GM18870 (cell line): ENCODE data around the gene DPYSL4.
"Not testable (repeated sequence)": the region's sequence is repeated elsewhere in the genome, so short reads cannot be mapped to it uniquely, and the experiment has no call there.

Experiments
- ATAC-seq: cut with Tn5 transposase; IDR thresholded peaks from one replicate; pipeline ENCODE4 v1.9.1; 2021; ENCODE audit warnings: moderate library complexity; ENCODE audit not compliant: unreplicated experiment

Gene DPYSL4

DNA sequence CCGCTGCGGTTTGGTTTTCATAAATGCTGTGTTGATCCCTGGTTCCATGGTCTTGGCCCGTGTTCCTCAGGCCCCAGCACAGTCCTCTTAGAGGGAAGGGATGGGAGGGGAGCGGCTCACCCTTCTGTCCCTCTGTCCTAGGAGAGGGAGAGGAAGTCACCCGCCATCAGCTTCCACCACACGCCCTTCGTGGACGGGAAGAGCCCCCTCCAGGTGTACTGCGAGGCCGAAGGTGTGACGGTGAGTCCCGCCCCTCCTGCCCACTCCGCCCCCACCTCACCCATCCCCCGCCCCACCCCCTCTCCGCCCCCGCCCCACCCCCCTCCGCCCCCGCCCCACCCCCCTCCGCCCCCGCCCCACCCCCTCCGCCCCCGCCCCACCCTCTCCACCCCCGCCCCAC lies 37.5 kb upstream of the DPYSL4 start:
- ATAC-seq, result no peak

- ATAC-seq, result no peak
Measured at GRCh38 chr10:132149917-132150316, 36.8 kb upstream of the DPYSL4 start.

DNA sequence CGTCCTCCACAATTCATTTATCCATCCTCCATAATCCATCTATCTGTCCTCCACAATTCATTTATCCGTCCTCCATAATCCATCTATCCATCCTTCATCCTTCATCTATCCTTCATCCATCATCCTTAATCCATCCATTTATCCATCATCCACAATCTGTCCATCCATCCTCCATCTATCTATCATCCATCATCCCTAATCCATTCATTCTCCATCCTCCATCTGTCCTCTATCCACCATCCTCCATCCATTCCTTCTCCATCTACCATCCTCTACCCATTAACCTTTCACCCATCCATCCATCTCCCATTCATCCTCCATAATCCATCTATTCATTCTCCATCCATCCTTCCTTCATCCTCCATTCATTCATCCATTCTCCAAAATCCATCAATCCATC lies 36.0 kb upstream of the DPYSL4 start:
- no peak for ATAC-seq

- ATAC-seq, result no peak
Measured at GRCh38 chr10:132151286-132151950, 35.3 kb upstream of the DPYSL4 start.

- ATAC-seq, result no peak
Measured at GRCh38 chr10:132151951-132152505, 34.7 kb upstream of the DPYSL4 start.

DNA sequence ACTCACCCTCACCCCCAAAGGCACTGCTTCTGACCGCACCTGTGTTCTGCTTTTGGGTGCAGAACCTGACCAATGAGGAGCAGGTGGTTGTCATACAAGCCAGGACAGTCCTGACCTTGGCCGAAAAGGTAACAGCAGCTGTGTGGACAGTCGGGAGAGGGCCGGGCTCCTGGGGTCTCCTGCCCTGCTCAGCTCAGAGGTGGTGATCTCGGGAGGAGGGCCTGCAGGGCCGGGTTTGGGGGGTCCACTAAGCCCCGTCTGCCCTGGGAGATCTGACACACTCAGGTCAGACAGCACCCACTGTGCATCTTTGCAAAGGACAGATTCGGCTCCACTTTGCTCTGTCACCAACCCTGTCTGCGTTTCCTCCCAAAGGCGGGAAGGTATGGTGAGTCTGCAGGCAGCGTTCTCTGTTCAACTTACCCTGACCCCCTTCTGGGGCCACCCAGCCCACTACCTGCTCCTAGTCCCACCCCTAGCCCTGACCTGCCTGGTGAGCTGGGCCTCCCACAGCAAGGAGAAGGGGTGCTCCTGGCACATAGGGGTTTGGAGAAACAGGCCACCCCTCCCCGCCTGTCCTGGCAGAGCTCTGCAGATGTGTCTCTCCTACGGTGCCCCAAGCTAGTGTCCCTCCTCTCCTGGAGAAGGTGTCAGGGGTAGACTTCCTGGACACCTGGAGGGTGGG lies 33.7 kb upstream of the DPYSL4 start:
- no peak for ATAC-seq

DNA sequence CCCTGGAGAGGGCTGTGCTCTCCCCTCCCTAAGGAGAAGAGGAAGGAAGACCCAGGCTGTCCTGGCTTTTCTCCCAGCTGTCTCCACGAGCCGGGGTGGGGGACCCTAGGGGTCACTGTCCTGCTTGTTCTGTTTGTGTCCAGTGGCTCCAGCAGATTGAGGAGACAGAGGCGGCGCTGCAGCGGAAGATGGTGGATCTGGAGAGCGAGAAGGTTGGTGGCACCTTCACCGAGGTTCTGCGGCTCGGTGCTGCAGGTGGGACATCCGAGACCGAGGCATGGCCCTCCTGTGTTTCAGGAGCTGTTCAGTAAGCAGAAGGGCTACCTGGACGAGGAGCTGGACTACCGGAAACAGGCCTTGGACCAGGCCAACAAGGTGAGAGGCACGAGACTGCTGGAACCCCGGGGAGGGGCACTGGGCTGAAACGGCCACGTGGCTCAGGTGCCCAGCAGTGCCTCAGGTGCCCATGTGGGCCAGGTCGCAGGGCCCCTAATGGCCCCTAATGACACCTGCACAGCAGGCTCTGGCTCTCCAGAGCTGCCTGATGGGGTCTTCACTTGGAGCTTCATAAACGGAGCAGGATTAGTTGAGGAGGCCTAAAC lies 33.0 kb upstream of the DPYSL4 start:
- ATAC-seq, result no peak

GRCh38 chr10:132154440-132154839 lies 32.3 kb upstream of the DPYSL4 start:
- no peak for ATAC-seq

GRCh38 chr10:132154931-132155330 lies 31.8 kb upstream of the DPYSL4 start:
- no peak for ATAC-seq

DNA sequence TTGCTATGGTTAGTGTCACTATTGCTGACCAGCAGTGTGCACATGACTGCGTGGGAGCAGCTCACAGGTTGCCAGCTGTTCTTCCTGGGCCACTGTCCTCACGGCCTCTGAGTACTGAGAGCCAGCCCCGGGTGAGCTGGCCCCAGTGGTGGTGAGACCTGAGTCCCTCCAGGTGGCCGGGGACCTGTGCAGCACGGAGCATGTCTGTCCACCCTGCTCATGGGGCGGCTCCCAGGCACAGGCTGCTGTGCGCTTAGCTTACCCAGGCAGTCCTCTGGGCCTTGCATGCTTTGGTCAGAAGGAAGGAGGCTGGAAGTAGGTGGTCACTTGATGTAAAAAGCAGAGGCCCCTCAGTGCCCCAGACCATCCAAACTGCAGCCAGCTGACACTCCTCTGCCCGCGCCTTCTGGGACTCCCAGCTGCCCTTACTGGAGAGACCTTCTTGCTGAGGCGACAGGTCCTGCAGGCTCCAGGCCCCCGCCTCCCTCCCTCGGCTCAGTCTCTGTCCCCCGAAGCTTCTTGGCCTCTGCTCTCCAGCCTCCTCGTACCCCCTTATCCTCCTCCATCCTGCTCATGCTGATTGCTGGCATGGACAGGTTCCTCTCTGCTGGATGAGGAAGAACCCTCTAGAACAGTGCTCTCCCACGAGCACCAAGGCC lies 30.9 kb upstream of the DPYSL4 start:
- ATAC-seq, result no peak

- ATAC-seq, result no peak
Measured at GRCh38 chr10:132156382-132156781, 30.4 kb upstream of the DPYSL4 start.

- no peak for ATAC-seq
Measured at GRCh38 chr10:132157101-132157500, 29.6 kb upstream of the DPYSL4 start.

DNA sequence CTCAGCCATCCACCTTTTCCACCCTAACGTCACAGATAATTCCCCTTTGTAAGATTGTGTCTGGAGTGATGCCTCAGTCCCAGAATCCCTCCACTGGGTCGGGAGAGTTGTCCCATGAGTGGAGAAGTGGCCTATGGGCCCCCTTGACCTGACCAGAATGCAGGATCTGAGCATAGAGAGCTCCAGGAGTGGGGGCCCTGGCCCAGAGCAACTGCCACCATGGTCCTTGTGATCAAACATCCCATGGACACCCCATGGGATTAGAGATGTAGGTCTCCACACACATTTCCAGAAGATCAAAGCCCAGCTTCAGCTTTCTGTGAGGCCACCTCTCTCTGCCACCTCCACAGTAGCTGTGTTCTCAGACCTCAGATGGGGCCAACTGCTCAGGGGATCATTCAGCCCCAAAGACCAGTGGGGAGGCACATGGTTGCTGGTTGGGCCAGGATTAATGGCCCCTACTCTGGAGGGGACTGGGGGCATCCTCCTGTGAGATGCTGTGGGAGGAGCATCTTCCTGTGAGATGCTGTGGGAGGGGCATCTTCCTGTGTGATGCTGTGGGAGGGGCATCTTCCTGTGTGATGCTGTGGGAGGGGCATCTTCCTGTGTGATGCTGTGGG lies 28.5 kb upstream of the DPYSL4 start:
- ATAC-seq, result no peak

DNA sequence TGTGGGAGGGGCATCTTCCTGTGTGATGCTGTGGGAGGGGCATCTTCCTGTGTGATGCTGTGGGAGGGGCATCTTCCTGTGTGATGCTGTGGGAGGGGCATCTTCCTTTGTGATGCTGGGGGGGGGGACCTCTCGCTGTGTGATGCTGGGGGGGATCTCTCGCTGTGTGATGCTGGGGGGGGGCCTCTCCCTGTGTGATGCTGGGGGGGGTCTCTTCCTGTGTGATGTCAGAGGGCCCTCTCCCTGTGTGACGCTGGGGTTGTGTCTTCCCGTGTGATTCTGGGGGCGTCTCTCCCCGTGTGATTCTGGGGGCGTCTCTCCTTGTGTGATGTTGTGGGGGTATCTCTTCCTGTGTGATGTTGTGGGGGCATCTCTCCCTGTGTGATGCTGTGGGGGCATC lies 27.9 kb upstream of the DPYSL4 start:
- ATAC-seq, result no peak

DNA sequence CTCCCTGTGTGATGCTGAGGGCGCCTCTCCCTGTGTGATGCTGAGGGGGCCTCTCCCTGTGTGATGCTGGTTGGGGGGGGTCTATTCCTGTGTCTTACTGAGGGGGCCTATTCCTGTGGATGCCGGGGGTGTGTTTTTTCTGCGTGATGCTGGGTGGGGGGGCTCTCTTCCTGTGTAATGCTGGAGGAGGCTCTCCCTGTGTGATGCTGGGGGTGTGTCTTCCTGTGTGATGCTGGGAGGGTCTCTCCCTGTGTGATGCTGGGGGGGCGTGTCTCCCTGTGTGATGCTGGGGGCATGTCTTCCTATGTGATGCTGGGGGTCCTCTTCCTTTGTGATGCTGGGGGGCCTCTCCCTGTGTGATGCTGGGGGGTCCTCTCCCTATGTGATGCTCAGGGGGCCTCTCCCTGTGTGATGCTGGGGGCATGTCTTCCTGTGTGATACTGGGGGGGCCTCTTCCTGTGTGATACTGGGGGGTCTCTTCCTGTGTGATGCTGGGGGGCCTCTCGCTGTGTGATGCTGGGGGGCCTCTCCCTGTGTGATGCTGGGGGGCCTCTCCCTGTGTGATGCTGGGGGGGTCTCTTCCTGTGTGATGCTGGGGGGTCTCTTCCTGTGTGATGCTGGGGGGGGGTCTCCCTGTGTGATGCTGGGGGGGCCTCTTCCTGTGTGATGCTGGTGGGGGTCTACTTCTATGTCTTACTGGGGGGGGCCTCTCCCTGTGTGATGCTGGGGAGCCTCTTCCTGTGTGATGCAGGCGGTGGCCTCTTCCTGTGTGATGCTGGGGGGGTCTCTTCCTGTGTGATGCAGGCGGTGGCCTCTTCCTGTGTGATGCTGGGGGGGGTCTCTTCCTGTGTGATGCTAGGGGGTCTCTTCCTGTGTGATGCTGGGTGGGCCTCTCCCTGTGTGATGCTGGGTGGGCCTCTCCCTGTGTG lies 27.2 kb upstream of the DPYSL4 start:
- not testable (repeated sequence) for ATAC-seq

DNA sequence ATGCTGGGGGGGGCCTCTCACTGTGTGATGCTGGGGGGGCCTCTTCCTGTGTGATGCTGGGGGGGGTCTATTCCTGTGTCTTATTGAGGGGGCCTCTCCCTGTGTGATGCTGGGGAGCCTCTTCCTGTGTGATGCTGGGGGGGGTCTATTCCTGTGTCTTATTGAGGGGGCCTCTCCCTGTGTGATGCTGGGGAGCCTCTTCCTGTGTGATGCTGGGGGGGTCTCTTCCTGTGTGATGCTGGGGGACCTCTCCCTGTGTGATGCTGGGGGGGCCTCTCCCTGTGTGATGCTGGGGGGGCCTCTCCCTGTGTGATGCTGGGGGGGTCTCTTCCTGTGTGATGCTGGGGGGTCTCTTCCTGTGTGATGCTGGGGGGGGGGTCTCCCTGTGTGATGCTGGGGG lies 26.5 kb upstream of the DPYSL4 start:
- ATAC-seq, result not testable (repeated sequence)

- ATAC-seq, result not testable (repeated sequence)
Measured at GRCh38 chr10:132160834-132161622, 25.7 kb upstream of the DPYSL4 start.

- no peak for ATAC-seq
Measured at GRCh38 chr10:132162021-132162531, 24.7 kb upstream of the DPYSL4 start.
